ENCODE results near the gene SCP2. TPM values are rescaled to one million over a fixed set of nuclear protein-coding genes. Genes with fewer than 3 reads are reported as not detected.

SCP2 gene
- total RNA-seq, 1 experiment from 2014 or later: 56.4 TPM

GRCh38 chr1:53046930-53047329 is 119.9 kb downstream of the SCP2 start:
- no peak for TF ChIP-seq TEAD1 (CRISPR knock-in tag; IDR thresholded peaks at IDR 0.05)
- Mint-ChIP-seq H3K4me1 (peaks cover 51% of the 10 kb centered on the region), H3K36me3 (peaks cover 3% of the 10 kb centered on the region; the same call in 1 of the 2 replicates), H3K4me3 (no peak overlapping the region), H3K27ac (no peak overlapping the region), H3K27me3 (ENCODE audit: low read depth) (no peaks in the 10 kb centered on the region), H3K9me3 (no peaks in the 10 kb centered on the region)
- ChIA-PET CTCF (interaction anchor here (1.3 to 1.7 kb wide), 2 partner anchors 19 to 143 kb away, joined by 3 to 4 read pairs; no protein-coding TSS in a partner anchor), POLR2A (interaction anchor here (0.7 kb wide), 1 partner anchor 226 kb away, joined by 3 read pairs; no protein-coding TSS in a partner anchor)
- no peak for DNase-seq (ENCODE audit: low spot score)
- no peak for ATAC-seq

GRCh38 chr1:53047737-53048736 is 121.0 kb downstream of the SCP2 start:
- Mint-ChIP-seq H3K4me1 (peaks cover 51% of the 10 kb centered on the region), H3K9me3 (no peaks in the 10 kb centered on the region), H3K27me3 (ENCODE audit: low read depth) (peaks cover 2% of the 10 kb centered on the region; the same call in 1 of the 2 replicates), H3K27ac (no peak overlapping the region), H3K36me3 (peaks cover 3% of the 10 kb centered on the region; the same call in 1 of the 2 replicates), H3K4me3 (no peak overlapping the region)
- ATAC-seq (peak; percentile 49), DNase-seq (ENCODE audit: low spot score) (no peak)
- ChIA-PET CTCF (interaction anchor here (0.7 to 1.7 kb wide), 4 partner anchors 21 to 143 kb away, joined by 3 to 4 read pairs (median 4); no protein-coding TSS in a partner anchor), POLR2A (no interaction called here)
- TF ChIP-seq ZNF121 (CRISPR knock-in tag; IDR thresholded peaks at IDR 0.05) (no peak), SP1 (CRISPR knock-in tag; conservative IDR thresholded peaks at IDR 0.05) (no peak), GRHL2 (CRISPR knock-in tag; IDR thresholded peaks at IDR 0.05; ENCODE audit: insufficient replicate concordance, severe bottlenecking) (no peak), ZBTB43 (CRISPR knock-in tag; IDR thresholded peaks at IDR 0.05) (no peak), PRRX2 (CRISPR knock-in tag; IDR thresholded peaks at IDR 0.05) (no peak), MLX (CRISPR knock-in tag; IDR thresholded peaks at IDR 0.05) (no peak), TEAD4 (CRISPR knock-in tag; IDR thresholded peaks at IDR 0.05) (no peak), HMGXB4 (CRISPR knock-in tag; IDR thresholded peaks at IDR 0.05) (no peak), ZNF512 (CRISPR knock-in tag; IDR thresholded peaks at IDR 0.05; ENCODE audit: borderline replicate concordance) (no peak), RELA (CRISPR knock-in tag; IDR thresholded peaks at IDR 0.05; ENCODE audit: borderline replicate concordance) (no peak), EMX1 (CRISPR knock-in tag; IDR thresholded peaks at IDR 0.05) (no peak), NR2C2 (CRISPR knock-in tag; IDR thresholded peaks at IDR 0.05) (no peak)
- TF ChIP-seq, protein P1, sequence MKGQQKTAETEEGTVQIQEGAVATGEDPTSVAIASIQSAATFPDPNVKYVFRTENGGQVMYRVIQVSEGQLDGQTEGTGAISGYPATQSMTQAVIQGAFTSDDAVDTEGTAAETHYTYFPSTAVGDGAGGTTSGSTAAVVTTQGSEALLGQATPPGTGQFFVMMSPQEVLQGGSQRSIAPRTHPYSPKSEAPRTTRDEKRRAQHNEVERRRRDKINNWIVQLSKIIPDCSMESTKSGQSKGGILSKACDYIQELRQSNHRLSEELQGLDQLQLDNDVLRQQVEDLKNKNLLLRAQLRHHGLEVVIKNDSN (CRISPR knock-in tag; IDR thresholded peaks at IDR 0.05): no peak
- TF ChIP-seq, protein P2, sequence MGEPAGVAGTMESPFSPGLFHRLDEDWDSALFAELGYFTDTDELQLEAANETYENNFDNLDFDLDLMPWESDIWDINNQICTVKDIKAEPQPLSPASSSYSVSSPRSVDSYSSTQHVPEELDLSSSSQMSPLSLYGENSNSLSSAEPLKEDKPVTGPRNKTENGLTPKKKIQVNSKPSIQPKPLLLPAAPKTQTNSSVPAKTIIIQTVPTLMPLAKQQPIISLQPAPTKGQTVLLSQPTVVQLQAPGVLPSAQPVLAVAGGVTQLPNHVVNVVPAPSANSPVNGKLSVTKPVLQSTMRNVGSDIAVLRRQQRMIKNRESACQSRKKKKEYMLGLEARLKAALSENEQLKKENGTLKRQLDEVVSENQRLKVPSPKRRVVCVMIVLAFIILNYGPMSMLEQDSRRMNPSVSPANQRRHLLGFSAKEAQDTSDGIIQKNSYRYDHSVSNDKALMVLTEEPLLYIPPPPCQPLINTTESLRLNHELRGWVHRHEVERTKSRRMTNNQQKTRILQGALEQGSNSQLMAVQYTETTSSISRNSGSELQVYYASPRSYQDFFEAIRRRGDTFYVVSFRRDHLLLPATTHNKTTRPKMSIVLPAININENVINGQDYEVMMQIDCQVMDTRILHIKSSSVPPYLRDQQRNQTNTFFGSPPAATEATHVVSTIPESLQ (CRISPR knock-in tag; IDR thresholded peaks at IDR 0.05): no peak
- TF ChIP-seq, protein P3, sequence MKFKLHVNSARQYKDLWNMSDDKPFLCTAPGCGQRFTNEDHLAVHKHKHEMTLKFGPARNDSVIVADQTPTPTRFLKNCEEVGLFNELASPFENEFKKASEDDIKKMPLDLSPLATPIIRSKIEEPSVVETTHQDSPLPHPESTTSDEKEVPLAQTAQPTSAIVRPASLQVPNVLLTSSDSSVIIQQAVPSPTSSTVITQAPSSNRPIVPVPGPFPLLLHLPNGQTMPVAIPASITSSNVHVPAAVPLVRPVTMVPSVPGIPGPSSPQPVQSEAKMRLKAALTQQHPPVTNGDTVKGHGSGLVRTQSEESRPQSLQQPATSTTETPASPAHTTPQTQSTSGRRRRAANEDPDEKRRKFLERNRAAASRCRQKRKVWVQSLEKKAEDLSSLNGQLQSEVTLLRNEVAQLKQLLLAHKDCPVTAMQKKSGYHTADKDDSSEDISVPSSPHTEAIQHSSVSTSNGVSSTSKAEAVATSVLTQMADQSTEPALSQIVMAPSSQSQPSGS (CRISPR knock-in tag; IDR thresholded peaks at IDR 0.05; ENCODE audit: borderline replicate concordance, low read depth): no peak
- TF ChIP-seq, protein P4, sequence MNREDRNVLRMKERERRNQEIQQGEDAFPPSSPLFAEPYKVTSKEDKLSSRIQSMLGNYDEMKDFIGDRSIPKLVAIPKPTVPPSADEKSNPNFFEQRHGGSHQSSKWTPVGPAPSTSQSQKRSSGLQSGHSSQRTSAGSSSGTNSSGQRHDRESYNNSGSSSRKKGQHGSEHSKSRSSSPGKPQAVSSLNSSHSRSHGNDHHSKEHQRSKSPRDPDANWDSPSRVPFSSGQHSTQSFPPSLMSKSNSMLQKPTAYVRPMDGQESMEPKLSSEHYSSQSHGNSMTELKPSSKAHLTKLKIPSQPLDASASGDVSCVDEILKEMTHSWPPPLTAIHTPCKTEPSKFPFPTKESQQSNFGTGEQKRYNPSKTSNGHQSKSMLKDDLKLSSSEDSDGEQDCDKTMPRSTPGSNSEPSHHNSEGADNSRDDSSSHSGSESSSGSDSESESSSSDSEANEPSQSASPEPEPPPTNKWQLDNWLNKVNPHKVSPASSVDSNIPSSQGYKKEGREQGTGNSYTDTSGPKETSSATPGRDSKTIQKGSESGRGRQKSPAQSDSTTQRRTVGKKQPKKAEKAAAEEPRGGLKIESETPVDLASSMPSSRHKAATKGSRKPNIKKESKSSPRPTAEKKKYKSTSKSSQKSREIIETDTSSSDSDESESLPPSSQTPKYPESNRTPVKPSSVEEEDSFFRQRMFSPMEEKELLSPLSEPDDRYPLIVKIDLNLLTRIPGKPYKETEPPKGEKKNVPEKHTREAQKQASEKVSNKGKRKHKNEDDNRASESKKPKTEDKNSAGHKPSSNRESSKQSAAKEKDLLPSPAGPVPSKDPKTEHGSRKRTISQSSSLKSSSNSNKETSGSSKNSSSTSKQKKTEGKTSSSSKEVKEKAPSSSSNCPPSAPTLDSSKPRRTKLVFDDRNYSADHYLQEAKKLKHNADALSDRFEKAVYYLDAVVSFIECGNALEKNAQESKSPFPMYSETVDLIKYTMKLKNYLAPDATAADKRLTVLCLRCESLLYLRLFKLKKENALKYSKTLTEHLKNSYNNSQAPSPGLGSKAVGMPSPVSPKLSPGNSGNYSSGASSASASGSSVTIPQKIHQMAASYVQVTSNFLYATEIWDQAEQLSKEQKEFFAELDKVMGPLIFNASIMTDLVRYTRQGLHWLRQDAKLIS (CRISPR knock-in tag; IDR thresholded peaks at IDR 0.05; ENCODE audit: borderline replicate concordance): no peak
